ENCODE measurements around the gene XIRP1.

XIRP1 gene

DNA sequence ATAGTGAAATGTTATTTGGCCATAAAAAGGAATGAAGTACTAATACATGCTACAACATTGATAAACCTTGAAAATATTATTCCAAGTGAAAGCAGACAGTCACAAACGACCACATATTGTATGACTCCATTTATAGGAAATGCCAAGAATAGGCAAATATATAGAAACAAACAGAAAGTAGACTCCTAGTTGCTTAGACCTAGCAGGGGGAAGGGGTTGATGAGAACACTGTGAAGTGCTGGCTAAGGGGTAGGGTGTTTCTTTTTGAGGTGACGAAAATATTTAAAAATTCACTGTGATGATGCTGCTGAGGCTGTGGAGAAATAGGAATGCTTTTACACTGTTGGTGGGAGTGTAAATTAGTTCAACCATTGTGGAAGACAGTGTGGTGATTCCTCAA, 30.5 kb upstream of the XIRP1 start:
- Histone ChIP-seq H3F3A (ENCODE audit: low read depth) (no peaks in the 10 kb centered on the region), H3K4me1 (ENCODE audit: insufficient read depth, low read length, poor library complexity, severe bottlenecking) (peaks cover 6% of the 10 kb centered on the region), H3K4me3 (ENCODE audit: low read length, poor library complexity, severe bottlenecking) (no peak overlapping the region), H3K9me3 (ENCODE audit: insufficient read depth, low read depth, low read length) (no peaks in the 10 kb centered on the region), H3K4me2 (ENCODE audit: low read depth, low read length, poor library complexity, severe bottlenecking) (no peak overlapping the region), H3K27me3 (ENCODE audit: insufficient read depth, low read length, poor library complexity, severe bottlenecking) (no peaks in the 10 kb centered on the region), H2AFZ (ENCODE audit: low read length) (no peak overlapping the region), H3K36me3 (ENCODE audit: insufficient read depth, low read length) (no peaks in the 10 kb centered on the region), H4K20me1 (ENCODE audit: insufficient read depth, low read length, poor library complexity, severe bottlenecking) (no peaks in the 10 kb centered on the region), H3K79me2 (ENCODE audit: insufficient read depth, low read length) (no peaks in the 10 kb centered on the region), H3K9me2 (replicated peaks; ENCODE audit: low read depth, low read length) (no peaks in the 10 kb centered on the region), H3K9ac (ENCODE audit: low read depth, low read length, poor library complexity, severe bottlenecking) (no peak overlapping the region)
- TF ChIP-seq EZH2phosphoT487 (IDR thresholded peaks at IDR 0.05; ENCODE audit: borderline replicate concordance), result no peak
- TF ChIP-seq, protein P1, sequence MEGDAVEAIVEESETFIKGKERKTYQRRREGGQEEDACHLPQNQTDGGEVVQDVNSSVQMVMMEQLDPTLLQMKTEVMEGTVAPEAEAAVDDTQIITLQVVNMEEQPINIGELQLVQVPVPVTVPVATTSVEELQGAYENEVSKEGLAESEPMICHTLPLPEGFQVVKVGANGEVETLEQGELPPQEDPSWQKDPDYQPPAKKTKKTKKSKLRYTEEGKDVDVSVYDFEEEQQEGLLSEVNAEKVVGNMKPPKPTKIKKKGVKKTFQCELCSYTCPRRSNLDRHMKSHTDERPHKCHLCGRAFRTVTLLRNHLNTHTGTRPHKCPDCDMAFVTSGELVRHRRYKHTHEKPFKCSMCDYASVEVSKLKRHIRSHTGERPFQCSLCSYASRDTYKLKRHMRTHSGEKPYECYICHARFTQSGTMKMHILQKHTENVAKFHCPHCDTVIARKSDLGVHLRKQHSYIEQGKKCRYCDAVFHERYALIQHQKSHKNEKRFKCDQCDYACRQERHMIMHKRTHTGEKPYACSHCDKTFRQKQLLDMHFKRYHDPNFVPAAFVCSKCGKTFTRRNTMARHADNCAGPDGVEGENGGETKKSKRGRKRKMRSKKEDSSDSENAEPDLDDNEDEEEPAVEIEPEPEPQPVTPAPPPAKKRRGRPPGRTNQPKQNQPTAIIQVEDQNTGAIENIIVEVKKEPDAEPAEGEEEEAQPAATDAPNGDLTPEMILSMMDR (conservative IDR thresholded peaks at IDR 0.05; ENCODE audit: low read length), result no peak

DNA sequence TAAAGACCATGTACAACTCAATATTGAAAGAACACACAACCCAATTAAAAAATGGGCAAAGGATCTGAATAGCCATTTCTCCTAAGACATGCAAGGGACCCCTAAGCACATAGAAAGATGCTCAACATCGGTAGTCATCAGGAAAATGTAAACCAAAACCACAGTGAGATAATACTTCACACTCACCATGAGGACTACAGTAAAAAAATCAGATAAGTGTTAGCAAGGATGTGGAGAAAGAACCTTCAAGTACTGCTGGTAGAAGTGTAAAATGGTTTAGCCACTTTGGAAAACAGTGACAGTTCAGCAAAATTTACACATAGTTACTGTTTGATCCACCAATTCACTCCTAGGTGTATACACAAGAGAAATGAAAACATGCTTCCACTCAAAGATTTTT, 30.1 kb upstream of the XIRP1 start:
- H3K4me2 ChIP-seq (ENCODE audit: low read depth, low read length, poor library complexity, severe bottlenecking), result no peak overlapping the region
- H3K4me1 ChIP-seq (ENCODE audit: insufficient read depth, low read length, poor library complexity, severe bottlenecking), result peaks cover 6% of the 10 kb centered on the region
- H3K27me3 ChIP-seq (ENCODE audit: insufficient read depth, low read length, poor library complexity, severe bottlenecking), result no peaks in the 10 kb centered on the region
- no peak overlapping the region for H3K4me3 ChIP-seq (ENCODE audit: low read length, poor library complexity, severe bottlenecking)
- TF ChIP-seq EZH2phosphoT487 (IDR thresholded peaks at IDR 0.05; ENCODE audit: borderline replicate concordance), result no peak
- TF ChIP-seq, protein P1 (conservative IDR thresholded peaks at IDR 0.05; ENCODE audit: low read length), result no peak
- no peaks in the 10 kb centered on the region for H3K9me3 ChIP-seq (ENCODE audit: insufficient read depth, low read depth, low read length)
- H3K9ac ChIP-seq (ENCODE audit: low read depth, low read length, poor library complexity, severe bottlenecking), result no peak overlapping the region
- no peaks in the 10 kb centered on the region for H3F3A ChIP-seq (ENCODE audit: low read depth)
- H3K36me3 ChIP-seq (ENCODE audit: insufficient read depth, low read length), result no peaks in the 10 kb centered on the region
- no peak overlapping the region for H2AFZ ChIP-seq (ENCODE audit: low read length)
- H4K20me1 ChIP-seq (ENCODE audit: insufficient read depth, low read length, poor library complexity, severe bottlenecking), result no peaks in the 10 kb centered on the region
- no peaks in the 10 kb centered on the region for H3K9me2 ChIP-seq (replicated peaks; ENCODE audit: low read depth, low read length)
- H3K79me2 ChIP-seq (ENCODE audit: insufficient read depth, low read length), result no peaks in the 10 kb centered on the region

DNA sequence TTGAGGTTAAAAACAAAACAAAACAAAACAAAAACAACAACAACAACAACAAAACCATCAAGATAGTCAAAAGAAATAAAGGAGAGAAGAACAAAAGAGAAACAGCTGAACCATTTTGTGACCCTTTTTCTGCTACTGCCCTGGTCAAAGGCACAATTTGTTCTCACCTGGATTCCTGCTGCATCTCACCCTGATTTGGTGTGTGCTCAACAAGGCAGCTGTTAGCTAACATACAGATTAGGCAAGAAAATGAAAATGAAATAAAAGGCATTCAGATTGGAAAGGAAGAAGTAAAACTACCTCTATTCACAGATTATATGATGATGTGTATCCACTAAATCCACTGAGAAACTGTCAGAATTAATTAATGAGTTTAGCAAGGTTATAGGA, 28.7 kb upstream of the XIRP1 start:
- no peak overlapping the region for H3K4me2 ChIP-seq (ENCODE audit: low read depth, low read length, poor library complexity, severe bottlenecking)
- H3K9me3 ChIP-seq (ENCODE audit: insufficient read depth, low read depth, low read length), result no peaks in the 10 kb centered on the region
- TF ChIP-seq, protein P1 (conservative IDR thresholded peaks at IDR 0.05; ENCODE audit: low read length), result no peak
- no peak for TF ChIP-seq EZH2phosphoT487 (IDR thresholded peaks at IDR 0.05; ENCODE audit: borderline replicate concordance)
- no peak overlapping the region for H2AFZ ChIP-seq (ENCODE audit: low read length)
- H3K9me2 ChIP-seq (replicated peaks; ENCODE audit: low read depth, low read length), result no peaks in the 10 kb centered on the region
- no peak overlapping the region for H3K4me3 ChIP-seq (ENCODE audit: low read length, poor library complexity, severe bottlenecking)
- no peaks in the 10 kb centered on the region for H3K36me3 ChIP-seq (ENCODE audit: insufficient read depth, low read length)
- no peaks in the 10 kb centered on the region for H3K79me2 ChIP-seq (ENCODE audit: insufficient read depth, low read length)
- no peak overlapping the region for H3K9ac ChIP-seq (ENCODE audit: low read depth, low read length, poor library complexity, severe bottlenecking)
- H3F3A ChIP-seq (ENCODE audit: low read depth), result no peaks in the 10 kb centered on the region
- no peaks in the 10 kb centered on the region for H4K20me1 ChIP-seq (ENCODE audit: insufficient read depth, low read length, poor library complexity, severe bottlenecking)
- H3K4me1 ChIP-seq (ENCODE audit: insufficient read depth, low read length, poor library complexity, severe bottlenecking), result peaks cover 11% of the 10 kb centered on the region
- no peaks in the 10 kb centered on the region for H3K27me3 ChIP-seq (ENCODE audit: insufficient read depth, low read length, poor library complexity, severe bottlenecking)

All from Loucy (cell line).